NCI-H187 treated with DMSO at 0.1 percent for 48 hours (cell line): ENCODE results near the gene VKORC1.

Experiments used
- DNase-seq: peaks from one replicate; lab custom pipeline; 2025; lab: John Stamatoyannopoulos, UW

Gene VKORC1

GRCh38 chr16:31063495-31063842 is 31.1 kb downstream of the VKORC1 start:
- DNase-seq: no peak

DNA sequence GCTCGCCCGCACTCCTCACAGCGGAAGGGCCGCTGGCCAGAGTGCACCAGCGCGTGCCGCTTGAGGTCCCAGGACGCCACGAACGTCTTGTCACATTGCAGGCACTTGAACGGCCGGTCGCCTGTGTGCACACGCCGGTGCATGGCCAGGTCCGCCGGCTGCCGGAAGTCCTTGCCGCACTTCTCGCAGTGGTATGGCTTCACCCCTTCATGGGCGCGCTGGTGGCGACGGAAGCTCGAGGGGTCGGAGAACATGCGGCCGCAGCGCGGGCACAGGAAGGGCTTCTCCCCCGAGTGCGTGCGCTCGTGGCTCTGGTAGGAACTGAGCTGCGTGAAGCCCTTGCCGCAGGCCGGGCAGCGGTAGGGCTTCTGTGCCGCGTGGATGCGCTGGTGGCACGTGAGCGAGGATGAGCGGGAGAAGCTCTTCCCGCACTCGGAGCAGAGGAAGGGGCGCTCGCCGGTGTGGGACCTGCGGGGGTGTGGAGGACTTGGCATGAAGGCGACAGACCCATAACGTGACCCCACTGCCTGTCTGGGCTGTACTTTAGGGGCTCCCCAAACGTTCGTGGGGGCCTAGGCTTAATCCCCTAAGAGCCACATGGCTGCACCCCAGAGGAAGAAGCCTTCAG is 32.7 kb downstream of the VKORC1 start:
- no peak for DNase-seq

- no peak for DNase-seq
These were observed 33.3 kb downstream of the VKORC1 start for GRCh38 chr16:31061126-31061812.

- DNase-seq: no peak
These were observed 39.0 kb downstream of the VKORC1 start for GRCh38 chr16:31055613-31056012.

- no peak for DNase-seq
These were observed 42.5 kb downstream of the VKORC1 start for GRCh38 chr16:31052114-31052513.

DNA sequence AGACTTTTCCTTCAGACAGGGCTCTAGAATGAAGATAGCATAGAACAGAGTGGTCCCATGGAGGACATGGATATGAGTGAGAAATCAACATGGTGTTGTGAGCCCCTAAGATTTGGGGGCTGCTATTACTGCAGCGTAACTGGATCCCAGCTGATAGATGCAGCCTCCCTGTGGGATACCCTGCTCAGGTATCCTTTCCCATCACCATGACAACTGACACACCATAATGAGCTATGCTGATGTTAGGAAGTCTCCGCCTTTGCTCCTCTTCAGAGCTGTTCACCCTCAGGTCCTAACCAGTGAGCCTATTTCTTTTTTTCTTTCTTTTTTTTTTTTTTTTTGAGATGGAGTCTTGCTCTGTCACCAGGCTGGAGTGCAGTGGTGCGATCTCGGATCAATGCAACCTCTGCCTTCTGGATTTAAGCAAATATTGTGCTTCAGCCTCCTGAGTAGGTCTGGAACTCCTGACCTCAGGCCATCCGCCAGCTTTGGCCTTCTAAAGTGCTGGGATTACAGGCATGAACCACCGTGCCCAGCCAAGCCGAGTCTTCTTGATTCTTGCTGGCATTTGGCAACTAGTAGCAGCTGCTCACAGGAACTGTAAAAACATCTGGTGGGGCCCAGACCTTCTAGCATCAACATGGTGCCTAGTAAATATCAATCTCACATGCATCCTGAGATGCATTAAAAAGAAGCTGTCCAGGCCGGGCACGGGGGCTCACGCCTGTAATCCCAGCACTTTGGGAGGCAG is 44.1 kb downstream of the VKORC1 start:
- no peak for DNase-seq

DNA sequence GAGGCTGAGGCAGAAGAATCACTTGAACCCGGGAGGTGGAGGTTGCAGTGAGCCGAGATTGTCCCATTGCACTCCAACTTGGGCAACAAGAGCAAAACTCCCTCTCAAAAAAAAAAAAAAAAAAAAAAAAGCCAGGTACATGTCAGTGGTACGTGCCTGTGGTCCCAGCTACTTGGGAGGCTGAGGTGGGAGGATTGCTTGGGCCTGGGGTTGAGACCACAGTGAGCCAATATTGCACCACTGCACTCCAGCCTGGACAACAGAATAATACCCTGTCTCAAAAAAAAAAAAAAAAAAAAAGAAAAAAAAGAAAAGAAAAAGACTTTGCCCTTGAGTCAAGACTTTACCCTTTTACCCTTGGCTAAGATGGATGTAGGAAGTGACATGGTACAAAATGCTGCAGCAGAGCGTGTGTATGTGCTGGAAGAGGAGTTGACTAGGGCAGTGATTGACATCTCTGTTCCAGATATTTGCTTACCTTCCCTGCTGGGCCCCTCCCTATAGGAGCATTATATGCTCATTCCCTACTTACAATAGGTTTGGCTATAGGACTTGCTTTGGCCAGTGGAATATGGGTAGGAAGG is 50.6 kb downstream of the VKORC1 start:
- DNase-seq: no peak

- DNase-seq: no peak
These were observed 51.2 kb downstream of the VKORC1 start for GRCh38 chr16:31043352-31043751.

- no peak for DNase-seq
These were observed 51.7 kb downstream of the VKORC1 start for GRCh38 chr16:31042866-31043265.
